Neuronal stem cell (in vitro differentiated cells): ENCODE results near the gene OLIG3.

Experiments
- DNase-seq: peaks from one replicate; pipeline ENCODE4 v3.0.0-alpha.2; 2013; ENCODE audit warnings: low spot score
- H2AFZ ChIP-seq: one replicate; pipeline ENCODE4 v1.6.1; 2013; ENCODE audit warnings: mild to moderate bottlenecking, low read length, inconsistent platforms
- H2AK5ac ChIP-seq: 2 replicates; pipeline ENCODE4 v1.6.1; 2013; ENCODE audit warnings: low read depth, mild to moderate bottlenecking, inconsistent platforms, low read length, moderate library complexity, mixed read lengths
- H2BK120ac ChIP-seq: 2 replicates; pipeline ENCODE4 v1.6.1; 2013; ENCODE audit warnings: low read depth, mild to moderate bottlenecking, inconsistent platforms, low read length, moderate library complexity, mixed read lengths
- H2BK12ac ChIP-seq: one replicate; pipeline ENCODE4 v1.6.1; 2013; ENCODE audit warnings: low read length, inconsistent platforms
- H2BK15ac ChIP-seq: 2 replicates; pipeline ENCODE4 v1.6.1; 2013; ENCODE audit warnings: mild to moderate bottlenecking, low read length, inconsistent platforms, mixed read lengths
- H2BK5ac ChIP-seq: one replicate; pipeline ENCODE4 v1.6.1; 2013; ENCODE audit warnings: inconsistent platforms, mild to moderate bottlenecking, low read length, moderate library complexity
- H3K14ac ChIP-seq: one replicate; pipeline ENCODE4 v1.6.1; 2013; ENCODE audit warnings: low read length, inconsistent platforms
- H3K18ac ChIP-seq: 2 replicates; pipeline ENCODE4 v1.6.1; 2013; ENCODE audit warnings: low read length, inconsistent platforms
- H3K23ac ChIP-seq: 2 replicates; pipeline ENCODE4 v1.6.1; 2013; ENCODE audit warnings: low read depth, mild to moderate bottlenecking, mixed read lengths, low read length, inconsistent platforms; ENCODE audit not compliant: poor library complexity
- H3K27ac ChIP-seq: replicated peaks from 3 replicates; pipeline ENCODE4 v1.5.1; 2013; ENCODE audit warnings: low read length, inconsistent platforms
- H3K27me3 ChIP-seq, 3 experiments: 2 replicates each; pipeline ENCODE4 v1.6.1; 2013; ENCODE audit warnings: low read length in 3 of 3, mild to moderate bottlenecking in 2 of 3, inconsistent platforms in 1 of 3, low read depth in 1 of 3, mixed read lengths in 1 of 3, moderate library complexity in 1 of 3; ENCODE audit not compliant: control insufficient read depth in 3 of 3, insufficient read depth in 3 of 3
- H3K36me3 ChIP-seq, 2 donors: replicated peaks in 1 of 2; 2 replicates each; pipeline ENCODE4 v1.6.1; 2013; ENCODE audit warnings: low read length in 2 of 2; ENCODE audit not compliant: control insufficient read depth in 2 of 2, insufficient read depth in 2 of 2
- H3K4ac ChIP-seq: 2 replicates; pipeline ENCODE4 v1.6.1; 2013; ENCODE audit warnings: inconsistent platforms, mild to moderate bottlenecking, low read length, moderate library complexity
- H3K4me1 ChIP-seq, 2 donors: 1 replicate in 1 of 2; 2 replicates in 1 of 2; pipeline ENCODE4 v1.6.1; 2013; ENCODE audit warnings: low read length in 2 of 2, low read depth in 1 of 2; ENCODE audit not compliant: control insufficient read depth in 2 of 2, insufficient read depth in 1 of 2
- H3K4me2 ChIP-seq: one replicate; pipeline ENCODE4 v1.6.1; 2013; ENCODE audit warnings: mild to moderate bottlenecking, low read length, inconsistent platforms; ENCODE audit not compliant: insufficient read depth, poor library complexity, severe bottlenecking
- H3K4me3 ChIP-seq, 2 donors: 2 replicates each; pipeline ENCODE4 v1.5.1; 2013; ENCODE audit warnings: low read length in 2 of 2, mild to moderate bottlenecking in 2 of 2, inconsistent platforms in 1 of 2, moderate library complexity in 1 of 2
- H3K79me1 ChIP-seq: one replicate; pipeline ENCODE4 v1.6.1; 2013; ENCODE audit warnings: low read depth, mild to moderate bottlenecking, inconsistent platforms, low read length, moderate library complexity
- H3K9ac ChIP-seq: one replicate; pipeline ENCODE4 v1.6.1; 2013; ENCODE audit warnings: mild to moderate bottlenecking, low read depth, low read length, inconsistent platforms; ENCODE audit not compliant: poor library complexity
- H3K9me3 ChIP-seq, 2 donors: replicated peaks in 1 of 2; 2 replicates each; pipeline versions ENCODE3 to v1.6.1; 2013; ENCODE audit warnings: low read length in 2 of 2, mild to moderate bottlenecking in 2 of 2, inconsistent platforms in 1 of 2, low read depth in 1 of 2, mixed read lengths in 1 of 2, moderate library complexity in 1 of 2; ENCODE audit not compliant: control insufficient read depth in 2 of 2, insufficient read depth in 1 of 2
- H4K8ac ChIP-seq: one replicate; pipeline ENCODE4 v1.6.1; 2013; ENCODE audit warnings: low read depth, mild to moderate bottlenecking, inconsistent platforms, low read length, moderate library complexity
- H4K91ac ChIP-seq: one replicate; pipeline ENCODE4 v1.6.1; 2013; ENCODE audit warnings: low read length, low read depth, mild to moderate bottlenecking, inconsistent platforms; ENCODE audit not compliant: poor library complexity
- WGBS, 2 donors: extraction: QIAGEN DNeasy Blood & Tissue Kit; methylation state at CpG; one replicate each; pipeline ENCODE4 v1.1.7; 2013; ENCODE audit warnings: missing lambda C conversion rate in 2 of 2, mixed read lengths in 1 of 2; ENCODE audit not compliant: insufficient read length in 2 of 2, insufficient replicate concordance in 1 of 2; ENCODE audit errors: extremely low coverage in 2 of 2; 5-methylcytosine and 5-hydroxymethylcytosine counted together

The OLIG3 gene

GRCh38 chr6:137522198-137522798, 28.1 kb upstream of the OLIG3 start:
- H3K18ac ChIP-seq = no peak overlapping the region
- no peak overlapping the region for H2BK5ac ChIP-seq
- no peak overlapping the region for H3K4me2 ChIP-seq
- H3K4ac ChIP-seq = no peak overlapping the region
- no peaks in the 10 kb centered on the region for H3K79me1 ChIP-seq
- no peak overlapping the region for H3K27ac ChIP-seq
- H3K9ac ChIP-seq = no peak overlapping the region
- no CpG with 5 or more reads among the region's 2 CpGs for WGBS, 2 donors
- H2BK12ac ChIP-seq = no peak overlapping the region
- DNase-seq = no peak
- H4K8ac ChIP-seq = no peak overlapping the region
- H3K14ac ChIP-seq = no peak overlapping the region
- no peak overlapping the region for H2AFZ ChIP-seq
- H3K4me3 ChIP-seq = no peak overlapping the region
- H2BK15ac ChIP-seq = no peak overlapping the region
- no peak overlapping the region for H2AK5ac ChIP-seq
- H3K27me3 ChIP-seq = peaks cover 0 to 16% (median 0%) of the 10 kb centered on the region in 3 experiments
- peaks cover 0 to 1% of the 10 kb centered on the region in 2 donors for H3K9me3 ChIP-seq
- no peaks in the 10 kb centered on the region for H3K36me3 ChIP-seq
- peaks cover 0 to 9% of the 10 kb centered on the region in 2 donors for H3K4me1 ChIP-seq
- H3K23ac ChIP-seq = no peak overlapping the region
- no peak overlapping the region for H2BK120ac ChIP-seq
- no peak overlapping the region for H4K91ac ChIP-seq

GRCh38 chr6:137520520-137520919, 26.3 kb upstream of the OLIG3 start:
- no peak overlapping the region for H2BK12ac ChIP-seq
- H3K4me1 ChIP-seq = peaks cover 0 to 9% of the 10 kb centered on the region in 2 donors
- no CpG with 5 or more reads among the region's 4 CpGs for WGBS, 2 donors
- H2AK5ac ChIP-seq = no peak overlapping the region
- no peak overlapping the region for H4K91ac ChIP-seq
- no peaks in the 10 kb centered on the region for H3K79me1 ChIP-seq
- no peak overlapping the region for H3K4me3 ChIP-seq
- no peak for DNase-seq
- H2AFZ ChIP-seq = no peak overlapping the region
- H3K27ac ChIP-seq = no peak overlapping the region
- H2BK120ac ChIP-seq = no peak overlapping the region
- no peak overlapping the region for H4K8ac ChIP-seq
- H2BK15ac ChIP-seq = no peak overlapping the region
- H3K36me3 ChIP-seq = no peaks in the 10 kb centered on the region
- H2BK5ac ChIP-seq = no peak overlapping the region
- no peak overlapping the region for H3K4me2 ChIP-seq
- H3K4ac ChIP-seq = no peak overlapping the region
- no peak overlapping the region for H3K9ac ChIP-seq
- H3K23ac ChIP-seq = no peak overlapping the region
- H3K9me3 ChIP-seq = peaks cover 0 to 1% of the 10 kb centered on the region in 2 donors
- no peak overlapping the region for H3K18ac ChIP-seq
- no peak overlapping the region for H3K14ac ChIP-seq
- H3K27me3 ChIP-seq = peaks cover 0 to 32% (median under 1%) of the 10 kb centered on the region in 3 experiments

GRCh38 chr6:137519629-137520176, 25.5 kb upstream of the OLIG3 start:
- Histone ChIP-seq H2BK12ac (no peak overlapping the region), H3K9ac (no peak overlapping the region), H3K14ac (no peak overlapping the region), H2AK5ac (no peak overlapping the region), H3K4me2 (no peak overlapping the region), H4K91ac (no peak overlapping the region), H4K8ac (no peak overlapping the region), H3K36me3 (no peaks in the 10 kb centered on the region), H3K18ac (no peak overlapping the region), H3K27ac (no peak overlapping the region), H3K4ac (no peak overlapping the region), H3K23ac (no peak overlapping the region), H2BK120ac (no peak overlapping the region), H3K79me1 (no peaks in the 10 kb centered on the region), H3K4me3 (no peak overlapping the region), H2AFZ (no peak overlapping the region), H3K27me3 (peaks cover 0 to 40% (median 4%) of the 10 kb centered on the region in 3 experiments), H3K4me1 (peaks cover 0 to 9% of the 10 kb centered on the region in 2 donors), H2BK15ac (no peak overlapping the region), H2BK5ac (no peak overlapping the region), H3K9me3 (no peaks in the 10 kb centered on the region)
- DNase-seq = no peak
- no CpG with 5 or more reads among the region's 9 CpGs for WGBS, 2 donors

- no peak overlapping the region for H2BK5ac ChIP-seq
- no peak overlapping the region for H2BK120ac ChIP-seq
- H3K4ac ChIP-seq = no peak overlapping the region
- H3K27ac ChIP-seq = no peak overlapping the region
- no peak for DNase-seq
- no peak overlapping the region for H3K4me2 ChIP-seq
- peaks cover 0 to 52% (median 4%) of the 10 kb centered on the region in 3 experiments for H3K27me3 ChIP-seq
- no peak overlapping the region for H3K9ac ChIP-seq
- no peaks in the 10 kb centered on the region for H3K79me1 ChIP-seq
- no peak overlapping the region for H2BK12ac ChIP-seq
- H3K23ac ChIP-seq = no peak overlapping the region
- H2AK5ac ChIP-seq = no peak overlapping the region
- H2BK15ac ChIP-seq = no peak overlapping the region
- no peak overlapping the region for H2AFZ ChIP-seq
- no peak overlapping the region for H3K4me3 ChIP-seq
- no peak overlapping the region for H4K91ac ChIP-seq
- no peak overlapping the region for H3K14ac ChIP-seq
- peaks cover 0 to 9% of the 10 kb centered on the region in 2 donors for H3K4me1 ChIP-seq
- H4K8ac ChIP-seq = no peak overlapping the region
- no CpG with 5 or more reads among the region's 7 CpGs for WGBS, 2 donors
- no peaks in the 10 kb centered on the region for H3K36me3 ChIP-seq
- H3K9me3 ChIP-seq = no peaks in the 10 kb centered on the region
- H3K18ac ChIP-seq = no peak overlapping the region
Observed at GRCh38 chr6:137518386-137518983, 24.3 kb upstream of the OLIG3 start.
